Measurements from ENCODE around the gene USF3. TPM values are rescaled to one million over a fixed set of nuclear protein-coding genes. Genes with fewer than 3 reads are reported as not detected.

Gene USF3
- total RNA-seq, 1 donor from 2014 or later = 8.4 TPM

DNA sequence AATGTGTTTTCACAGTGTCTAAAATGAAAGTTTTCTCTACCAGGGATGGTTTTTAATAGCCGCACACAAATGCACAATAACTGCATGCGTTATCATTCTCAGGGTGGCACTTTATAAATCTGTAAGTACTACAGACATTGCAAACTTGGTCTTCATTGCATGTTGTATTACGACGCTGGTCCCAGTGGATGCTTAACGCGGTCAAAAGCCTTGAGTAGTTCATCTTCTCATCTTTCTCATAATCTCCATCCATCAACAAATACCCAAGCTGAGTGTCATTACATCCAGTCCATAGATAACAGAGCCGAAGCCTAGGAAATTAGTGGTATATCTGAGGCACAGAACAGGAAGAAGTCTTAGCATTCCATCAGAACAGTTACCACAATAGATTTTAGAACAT lies 72.6 kb downstream of the USF3 start:
- Histone ChIP-seq H3K9ac (ENCODE audit: low read depth in 1 of 3, low read length in 3 of 3) (no peak overlapping the region), H3K4me3 (ENCODE audit: low read length in 3 of 3) (no peak overlapping the region), H3K9me3 (ENCODE audit: control insufficient read depth in 3 of 3, low read length in 3 of 3) (no peaks in the 10 kb centered on the region), H3K36me3 (ENCODE audit: control insufficient read depth in 3 of 3, insufficient read depth in 3 of 3, low read length in 3 of 3) (peaks cover 0 to 2% (median 0%) of the 10 kb centered on the region in 3 donors), H3K27me3 (ENCODE audit: control insufficient read depth in 3 of 3, insufficient read depth in 3 of 3, low read length in 3 of 3) (no peaks in the 10 kb centered on the region), H3K4me1 (ENCODE audit: control insufficient read depth in 3 of 3, insufficient read depth in 3 of 3, low read length in 3 of 3) (peaks cover 13 to 20% (median 15%) of the 10 kb centered on the region in 3 donors), H3K27ac (ENCODE audit: low read depth, low read length) (no peak overlapping the region)

- Histone ChIP-seq H3K36me3 (ENCODE audit: control insufficient read depth in 3 of 3, insufficient read depth in 3 of 3, low read length in 3 of 3) (peaks cover 0 to 2% (median 0%) of the 10 kb centered on the region in 3 donors), H3K9me3 (ENCODE audit: control insufficient read depth in 3 of 3, low read length in 3 of 3) (no peaks in the 10 kb centered on the region), H3K27ac (ENCODE audit: low read depth, low read length) (no peak overlapping the region), H3K9ac (ENCODE audit: low read depth in 1 of 3, low read length in 3 of 3) (no peak overlapping the region), H3K27me3 (ENCODE audit: control insufficient read depth in 3 of 3, insufficient read depth in 3 of 3, low read length in 3 of 3) (no peaks in the 10 kb centered on the region), H3K4me3 (ENCODE audit: low read length in 3 of 3) (no peak overlapping the region), H3K4me1 (ENCODE audit: control insufficient read depth in 3 of 3, insufficient read depth in 3 of 3, low read length in 3 of 3) (peaks cover 8 to 15% (median 12%) of the 10 kb centered on the region in 3 donors)
Measured at GRCh38 chr3:113623324-113623723, 73.1 kb downstream of the USF3 start.

DNA sequence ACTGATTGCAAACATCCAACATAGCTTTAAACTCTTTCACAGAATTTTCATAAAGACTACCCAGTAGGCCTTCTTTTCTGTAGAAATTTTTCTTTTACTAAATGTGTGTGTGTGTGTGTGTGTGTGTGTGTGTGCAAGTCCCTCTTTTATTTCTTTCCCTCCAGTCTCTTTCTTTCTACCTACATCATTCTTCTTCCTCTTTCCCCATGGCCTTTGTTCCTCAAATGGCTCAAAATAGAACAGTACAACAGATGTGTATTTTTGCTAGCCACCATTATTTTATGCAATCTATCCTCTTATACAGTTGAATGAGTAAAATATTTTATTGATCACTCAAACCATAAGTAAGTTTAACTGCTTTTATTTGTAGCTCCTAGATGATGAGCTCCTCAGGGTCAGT lies 76.4 kb downstream of the USF3 start:
- no peaks in the 10 kb centered on the region for H3K9me3 ChIP-seq (ENCODE audit: control insufficient read depth in 3 of 3, low read length in 3 of 3)
- H3K27ac ChIP-seq (ENCODE audit: low read depth, low read length) = no peak overlapping the region
- peaks cover 0 to 5% (median 2%) of the 10 kb centered on the region in 3 donors for H3K4me1 ChIP-seq (ENCODE audit: control insufficient read depth in 3 of 3, insufficient read depth in 3 of 3, low read length in 3 of 3)
- no peak overlapping the region for H3K9ac ChIP-seq (ENCODE audit: low read depth in 1 of 3, low read length in 3 of 3)
- no peaks in the 10 kb centered on the region for H3K36me3 ChIP-seq (ENCODE audit: control insufficient read depth in 3 of 3, insufficient read depth in 3 of 3, low read length in 3 of 3)
- H3K4me3 ChIP-seq (ENCODE audit: low read length in 3 of 3) = no peak overlapping the region
- no peaks in the 10 kb centered on the region for H3K27me3 ChIP-seq (ENCODE audit: control insufficient read depth in 3 of 3, insufficient read depth in 3 of 3, low read length in 3 of 3)

GRCh38 chr3:113617726-113618125 lies 78.7 kb downstream of the USF3 start:
- peaks cover 7 to 16% (median 7%) of the 10 kb centered on the region in 3 donors for H3K4me1 ChIP-seq (ENCODE audit: control insufficient read depth in 3 of 3, insufficient read depth in 3 of 3, low read length in 3 of 3)
- H3K36me3 ChIP-seq (ENCODE audit: control insufficient read depth in 3 of 3, insufficient read depth in 3 of 3, low read length in 3 of 3) = no peaks in the 10 kb centered on the region
- no peaks in the 10 kb centered on the region for H3K9me3 ChIP-seq (ENCODE audit: control insufficient read depth in 3 of 3, low read length in 3 of 3)
- no peak overlapping the region for H3K27ac ChIP-seq (ENCODE audit: low read depth, low read length)
- H3K9ac ChIP-seq (ENCODE audit: low read depth in 1 of 3, low read length in 3 of 3) = no peak overlapping the region
- no peaks in the 10 kb centered on the region for H3K27me3 ChIP-seq (ENCODE audit: control insufficient read depth in 3 of 3, insufficient read depth in 3 of 3, low read length in 3 of 3)
- no peak overlapping the region for H3K4me3 ChIP-seq (ENCODE audit: low read length in 3 of 3)

- no peak overlapping the region for H3K4me3 ChIP-seq (ENCODE audit: low read length in 3 of 3)
- H3K36me3 ChIP-seq (ENCODE audit: control insufficient read depth in 3 of 3, insufficient read depth in 3 of 3, low read length in 3 of 3) = no peaks in the 10 kb centered on the region
- no peak overlapping the region for H3K9ac ChIP-seq (ENCODE audit: low read depth in 1 of 3, low read length in 3 of 3)
- no peak overlapping the region for H3K27ac ChIP-seq (ENCODE audit: low read depth, low read length)
- peaks cover 7 to 16% (median 7%) of the 10 kb centered on the region in 3 donors for H3K4me1 ChIP-seq (ENCODE audit: control insufficient read depth in 3 of 3, insufficient read depth in 3 of 3, low read length in 3 of 3)
- H3K9me3 ChIP-seq (ENCODE audit: control insufficient read depth in 3 of 3, low read length in 3 of 3) = no peaks in the 10 kb centered on the region
- H3K27me3 ChIP-seq (ENCODE audit: control insufficient read depth in 3 of 3, insufficient read depth in 3 of 3, low read length in 3 of 3) = no peaks in the 10 kb centered on the region
Measured at GRCh38 chr3:113615976-113616375, 80.5 kb downstream of the USF3 start.

DNA sequence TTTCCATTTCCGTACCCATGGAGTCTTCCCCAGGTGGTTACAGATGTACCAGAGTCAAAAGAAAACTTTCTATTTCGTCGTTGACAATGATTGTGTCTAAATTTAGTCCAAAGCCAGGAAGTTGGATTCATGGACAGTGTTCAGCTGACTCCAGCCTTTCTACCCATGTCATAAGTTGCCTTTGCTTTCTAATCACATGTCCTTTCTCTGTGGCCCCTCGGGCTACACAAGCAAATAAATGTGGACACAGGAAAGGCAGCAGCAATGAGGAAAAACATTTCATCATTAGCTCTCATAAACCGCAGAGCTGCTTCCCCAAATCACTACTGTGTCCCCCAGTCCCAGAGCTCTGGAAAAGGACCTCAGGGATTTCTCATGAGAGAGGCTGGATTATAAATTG lies 82.0 kb downstream of the USF3 start:
- H3K4me1 ChIP-seq (ENCODE audit: control insufficient read depth in 3 of 3, insufficient read depth in 3 of 3, low read length in 3 of 3) = peaks cover 7 to 16% (median 7%) of the 10 kb centered on the region in 3 donors
- peak overlapping the region; percentile 52 for H3K27ac ChIP-seq (ENCODE audit: low read depth, low read length)
- no peaks in the 10 kb centered on the region for H3K9me3 ChIP-seq (ENCODE audit: control insufficient read depth in 3 of 3, low read length in 3 of 3)
- H3K36me3 ChIP-seq (ENCODE audit: control insufficient read depth in 3 of 3, insufficient read depth in 3 of 3, low read length in 3 of 3) = no peaks in the 10 kb centered on the region
- H3K27me3 ChIP-seq (ENCODE audit: control insufficient read depth in 3 of 3, insufficient read depth in 3 of 3, low read length in 3 of 3) = no peaks in the 10 kb centered on the region
- no peak overlapping the region for H3K9ac ChIP-seq (ENCODE audit: low read depth in 1 of 3, low read length in 3 of 3)
- H3K4me3 ChIP-seq (ENCODE audit: low read length in 3 of 3) = no peak overlapping the region

GRCh38 chr3:113607219-113607596 lies 89.2 kb downstream of the USF3 start:
- H3K4me1 ChIP-seq (ENCODE audit: control insufficient read depth in 3 of 3, insufficient read depth in 3 of 3, low read length in 3 of 3) = peaks cover 0 to 16% (median 8%) of the 10 kb centered on the region in 3 donors
- H3K27me3 ChIP-seq (ENCODE audit: control insufficient read depth in 3 of 3, insufficient read depth in 3 of 3, low read length in 3 of 3) = no peaks in the 10 kb centered on the region
- peak overlapping the region in 1 of 3 donors; percentile 55 for H3K9ac ChIP-seq (ENCODE audit: low read depth in 1 of 3, low read length in 3 of 3)
- no peaks in the 10 kb centered on the region for H3K9me3 ChIP-seq (ENCODE audit: control insufficient read depth in 3 of 3, low read length in 3 of 3)
- H3K36me3 ChIP-seq (ENCODE audit: control insufficient read depth in 3 of 3, insufficient read depth in 3 of 3, low read length in 3 of 3) = no peaks in the 10 kb centered on the region
- no peak overlapping the region for H3K4me3 ChIP-seq (ENCODE audit: low read length in 3 of 3)
- H3K27ac ChIP-seq (ENCODE audit: low read depth, low read length) = no peak overlapping the region

GRCh38 chr3:113606539-113607218 lies 89.8 kb downstream of the USF3 start:
- Histone ChIP-seq H3K9ac (ENCODE audit: low read depth in 1 of 3, low read length in 3 of 3) (peak overlapping the region in 1 of 3 donors; percentile 55), H3K27me3 (ENCODE audit: control insufficient read depth in 3 of 3, insufficient read depth in 3 of 3, low read length in 3 of 3) (no peaks in the 10 kb centered on the region), H3K36me3 (ENCODE audit: control insufficient read depth in 3 of 3, insufficient read depth in 3 of 3, low read length in 3 of 3) (no peaks in the 10 kb centered on the region), H3K9me3 (ENCODE audit: control insufficient read depth in 3 of 3, low read length in 3 of 3) (no peaks in the 10 kb centered on the region), H3K4me1 (ENCODE audit: control insufficient read depth in 3 of 3, insufficient read depth in 3 of 3, low read length in 3 of 3) (peaks cover 4 to 16% (median 13%) of the 10 kb centered on the region in 3 donors), H3K27ac (ENCODE audit: low read depth, low read length) (no peak overlapping the region), H3K4me3 (ENCODE audit: low read length in 3 of 3) (no peak overlapping the region)

DNA sequence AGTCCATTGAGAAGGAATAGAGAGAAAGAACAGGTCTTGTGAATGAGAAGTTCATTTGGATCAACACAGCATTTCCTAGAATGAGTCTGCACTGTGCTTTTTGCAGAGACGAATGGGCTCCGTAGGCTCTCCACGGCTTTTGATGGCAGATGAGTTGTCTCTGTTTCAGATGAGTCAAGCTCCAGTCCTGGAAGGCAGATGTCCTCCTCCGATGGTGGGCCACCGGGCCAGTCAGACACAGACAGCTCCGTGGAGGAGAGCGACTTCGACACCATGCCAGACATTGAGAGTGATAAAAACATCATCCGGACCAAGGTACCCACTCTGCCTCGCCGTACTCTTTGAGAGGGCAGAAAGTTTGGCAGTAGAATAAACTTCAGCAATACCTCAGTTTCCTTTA lies 93.6 kb downstream of the USF3 start:
- H3K36me3 ChIP-seq (ENCODE audit: control insufficient read depth in 3 of 3, insufficient read depth in 3 of 3, low read length in 3 of 3) = no peaks in the 10 kb centered on the region
- H3K4me3 ChIP-seq (ENCODE audit: low read length in 3 of 3) = no peak overlapping the region
- no peaks in the 10 kb centered on the region for H3K9me3 ChIP-seq (ENCODE audit: control insufficient read depth in 3 of 3, low read length in 3 of 3)
- H3K4me1 ChIP-seq (ENCODE audit: control insufficient read depth in 3 of 3, insufficient read depth in 3 of 3, low read length in 3 of 3) = peaks cover 19 to 26% (median 25%) of the 10 kb centered on the region in 3 donors
- H3K27ac ChIP-seq (ENCODE audit: low read depth, low read length) = no peak overlapping the region
- no peaks in the 10 kb centered on the region for H3K27me3 ChIP-seq (ENCODE audit: control insufficient read depth in 3 of 3, insufficient read depth in 3 of 3, low read length in 3 of 3)
- H3K9ac ChIP-seq (ENCODE audit: low read depth in 1 of 3, low read length in 3 of 3) = no peak overlapping the region

- no peak overlapping the region for H3K27ac ChIP-seq (ENCODE audit: low read depth, low read length)
- no peaks in the 10 kb centered on the region for H3K36me3 ChIP-seq (ENCODE audit: control insufficient read depth in 3 of 3, insufficient read depth in 3 of 3, low read length in 3 of 3)
- no peaks in the 10 kb centered on the region for H3K27me3 ChIP-seq (ENCODE audit: control insufficient read depth in 3 of 3, insufficient read depth in 3 of 3, low read length in 3 of 3)
- H3K9me3 ChIP-seq (ENCODE audit: control insufficient read depth in 3 of 3, low read length in 3 of 3) = no peaks in the 10 kb centered on the region
- peaks cover 19 to 21% (median 20%) of the 10 kb centered on the region in 3 donors for H3K4me1 ChIP-seq (ENCODE audit: control insufficient read depth in 3 of 3, insufficient read depth in 3 of 3, low read length in 3 of 3)
- no peak overlapping the region for H3K4me3 ChIP-seq (ENCODE audit: low read length in 3 of 3)
- no peak overlapping the region for H3K9ac ChIP-seq (ENCODE audit: low read depth in 1 of 3, low read length in 3 of 3)
Measured at GRCh38 chr3:113602256-113602655, 94.2 kb downstream of the USF3 start.
